ENCODE measurements around the gene KIAA1328. TPM values are rescaled to one million over a fixed set of nuclear protein-coding genes. Genes with fewer than 3 reads are reported as not detected.

The KIAA1328 gene
- total and polyA plus RNA-seq, 3 experiments from 2014 or later: 6.6 to 8.3 (median 6.8) TPM

DNA sequence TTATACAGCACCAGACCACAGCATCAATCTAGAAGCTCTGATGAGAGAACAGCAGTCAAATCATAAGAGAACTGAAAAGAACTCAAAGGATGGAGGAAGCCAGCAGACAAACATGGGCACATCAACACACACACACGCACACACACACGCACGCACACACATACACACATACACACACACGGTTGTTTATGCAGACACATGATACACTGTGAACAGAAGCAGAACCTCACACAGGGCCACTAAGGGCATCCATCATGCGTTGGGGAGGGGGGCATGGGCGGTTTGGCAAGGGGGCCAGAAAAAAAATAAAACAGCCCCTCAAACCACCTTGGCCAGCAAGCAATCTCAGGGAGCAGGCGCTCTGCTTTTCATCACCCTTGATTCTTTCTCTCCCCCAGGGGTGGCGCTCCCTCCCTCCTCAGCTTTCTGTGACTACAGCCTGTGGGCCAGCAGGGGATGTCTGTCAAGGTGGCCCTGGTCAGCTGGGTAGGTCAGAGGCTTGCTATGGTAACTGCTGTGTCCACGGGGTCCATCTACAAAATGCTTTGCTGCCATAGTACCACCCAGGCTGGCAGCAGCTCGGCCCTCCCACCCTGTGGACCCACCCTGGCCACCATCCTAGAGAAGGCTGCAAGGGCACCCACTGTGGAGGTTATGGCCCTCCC, 418.7 kb downstream of the KIAA1328 start:
- DNase-seq: no peak
- Mint-ChIP-seq H3K36me3 (no peaks in the 10 kb centered on the region), H3K27ac (no peak overlapping the region), H3K4me3 (no peak overlapping the region), H3K27me3 (peaks cover 28 to 64% of the 10 kb centered on the region in 2 donors), H3K9me3 (peaks cover 0 to 13% (median 6%) of the 10 kb centered on the region in 5 donors), H3K4me1 (peaks cover 0 to 5% (median 1%) of the 10 kb centered on the region in 3 donors)
- Histone ChIP-seq H3K4me3 (ENCODE audit: low read length) (no peak overlapping the region), H3K27ac (ENCODE audit: low read depth, low read length) (no peak overlapping the region), H3K9me3 (ENCODE audit: low read length) (no peaks in the 10 kb centered on the region), H3K36me3 (ENCODE audit: insufficient read depth, low read length) (no peaks in the 10 kb centered on the region), H3K4me1 (ENCODE audit: insufficient read depth, low read length) (no peaks in the 10 kb centered on the region), H3K27me3 (ENCODE audit: insufficient read depth, low read length, poor library complexity, severe bottlenecking) (peaks cover 7% of the 10 kb centered on the region)
- ChIA-PET CTCF (no interaction called here), POLR2A (no interaction called here)

DNA sequence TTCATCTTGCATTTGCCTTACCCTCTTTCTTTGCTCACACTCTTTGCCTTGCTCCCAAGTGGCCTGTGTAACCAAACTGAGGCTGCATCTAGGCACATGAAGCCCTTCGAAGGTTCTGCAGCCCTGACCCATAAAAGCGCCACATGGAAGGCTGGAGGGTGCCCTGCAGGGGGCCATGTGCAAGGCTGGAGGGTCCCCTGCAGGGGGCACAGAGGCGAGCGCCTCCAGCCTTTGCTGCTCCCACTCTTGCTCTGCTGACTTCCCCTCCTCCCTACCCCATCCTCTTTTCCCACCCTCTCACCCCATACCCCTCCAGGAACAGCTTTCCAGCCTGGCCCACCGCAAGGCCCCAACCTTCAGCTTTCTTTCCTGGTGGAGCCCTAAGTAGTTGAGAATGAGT, 419.4 kb downstream of the KIAA1328 start:
- H3K4me3 Mint-ChIP-seq: no peak overlapping the region
- peaks cover 0 to 13% (median 4%) of the 10 kb centered on the region in 5 donors for H3K9me3 Mint-ChIP-seq
- H3K27ac Mint-ChIP-seq: peak overlapping the region in 1 of 8 donors; percentile 1
- ChIA-PET POLR2A (no interaction called here), CTCF (no interaction called here)
- Histone ChIP-seq H3K4me3 (ENCODE audit: low read length) (no peak overlapping the region), H3K27me3 (ENCODE audit: insufficient read depth, low read length, poor library complexity, severe bottlenecking) (peaks cover 7% of the 10 kb centered on the region), H3K27ac (ENCODE audit: low read depth, low read length) (no peak overlapping the region), H3K36me3 (ENCODE audit: insufficient read depth, low read length) (no peaks in the 10 kb centered on the region), H3K9me3 (ENCODE audit: low read length) (no peaks in the 10 kb centered on the region), H3K4me1 (ENCODE audit: insufficient read depth, low read length) (no peaks in the 10 kb centered on the region)
- peaks cover 31 to 64% of the 10 kb centered on the region in 2 donors for H3K27me3 Mint-ChIP-seq
- no peak for DNase-seq
- H3K4me1 Mint-ChIP-seq: peaks cover 0 to 11% (median 1%) of the 10 kb centered on the region in 3 donors
- no peaks in the 10 kb centered on the region for H3K36me3 Mint-ChIP-seq

DNA sequence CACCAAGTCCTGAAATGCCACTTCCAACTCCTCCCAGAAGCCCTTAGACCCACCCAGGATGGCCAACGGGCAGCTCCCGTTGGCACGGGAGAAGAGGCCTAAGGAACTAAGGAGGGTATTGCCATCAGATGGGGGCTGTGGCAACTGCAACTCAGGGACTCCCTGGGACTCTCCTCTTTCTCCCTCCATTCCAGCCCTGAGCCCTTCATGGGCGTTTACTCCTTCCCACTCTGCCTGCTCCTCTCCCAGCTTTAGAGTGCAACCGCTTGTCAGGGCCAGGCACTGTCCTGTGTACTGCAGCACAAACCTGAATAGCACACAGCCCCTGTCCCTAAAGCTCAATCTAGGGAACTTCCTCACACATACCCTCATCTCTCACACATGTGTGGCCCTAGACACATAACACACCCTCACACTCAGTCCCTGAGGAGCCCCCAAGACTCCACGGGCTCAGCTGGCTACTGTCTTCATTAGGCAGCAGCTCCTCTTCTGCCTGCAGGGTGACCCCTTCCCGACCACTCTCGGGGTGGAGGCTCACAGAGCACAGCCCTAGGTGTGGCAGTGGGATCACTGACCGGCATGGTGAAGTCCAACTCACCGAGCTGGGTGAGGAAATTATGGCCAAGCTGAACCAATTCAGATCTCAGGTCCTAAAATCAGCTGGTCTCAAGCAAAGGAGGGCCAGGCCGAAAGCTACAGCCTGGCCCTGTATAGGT, 420.4 kb downstream of the KIAA1328 start:
- H3K36me3 ChIP-seq (ENCODE audit: insufficient read depth, low read length): no peaks in the 10 kb centered on the region
- CTCF ChIA-PET: no interaction called here
- H3K27ac ChIP-seq (ENCODE audit: low read depth, low read length): no peak overlapping the region
- H3K27me3 Mint-ChIP-seq: peaks cover 27 to 56% of the 10 kb centered on the region in 2 donors
- POLR2A ChIA-PET: no interaction called here
- H3K27ac Mint-ChIP-seq: no peak overlapping the region
- no peaks in the 10 kb centered on the region for H3K4me1 ChIP-seq (ENCODE audit: insufficient read depth, low read length)
- H3K9me3 ChIP-seq (ENCODE audit: low read length): no peaks in the 10 kb centered on the region
- peaks cover 0 to 10% (median 4%) of the 10 kb centered on the region in 5 donors for H3K9me3 Mint-ChIP-seq
- no peak overlapping the region for H3K4me3 ChIP-seq (ENCODE audit: low read length)
- no peak for DNase-seq
- H3K4me1 Mint-ChIP-seq: peaks cover 0 to 7% (median 0%) of the 10 kb centered on the region in 3 donors
- no peak overlapping the region for H3K4me3 Mint-ChIP-seq
- no peaks in the 10 kb centered on the region for H3K36me3 Mint-ChIP-seq
- peaks cover 6% of the 10 kb centered on the region for H3K27me3 ChIP-seq (ENCODE audit: insufficient read depth, low read length, poor library complexity, severe bottlenecking)

DNA sequence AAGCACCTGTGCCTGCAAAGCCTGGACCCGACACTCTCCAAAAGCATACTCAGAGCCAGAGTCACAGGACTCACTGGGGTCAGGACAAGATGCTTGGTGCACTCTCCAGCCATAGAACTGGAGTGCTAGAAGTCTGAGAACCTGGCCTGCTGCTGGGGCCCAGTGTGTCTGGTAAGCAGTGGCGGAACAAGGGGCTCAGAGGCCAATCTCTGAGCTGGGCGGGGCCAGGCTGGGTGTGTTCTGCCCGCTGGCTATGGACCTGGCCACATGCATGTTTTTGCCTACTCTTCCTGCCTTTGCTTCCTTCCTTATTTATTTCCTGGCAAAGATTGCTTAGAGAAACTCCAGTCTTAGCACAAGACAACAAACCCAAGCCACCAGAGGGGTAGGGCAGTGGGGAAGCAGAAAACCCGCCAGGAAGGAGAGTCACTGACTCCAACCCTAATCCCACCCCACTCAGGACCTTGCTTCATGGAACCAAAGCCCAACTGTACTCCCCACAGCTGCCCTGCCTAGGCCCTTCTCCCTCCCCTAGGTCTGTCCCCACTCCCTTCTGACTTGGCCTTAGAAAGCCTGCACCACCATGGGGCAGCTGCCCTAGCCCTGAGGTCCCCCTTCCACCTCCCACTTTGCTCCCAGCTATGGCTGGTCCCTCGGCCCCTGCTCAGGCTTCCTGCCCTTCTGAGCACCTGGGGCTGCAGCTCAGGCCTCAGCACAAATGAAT, 421.1 kb downstream of the KIAA1328 start:
- Histone ChIP-seq H3K27ac (ENCODE audit: low read depth, low read length) (no peak overlapping the region), H3K36me3 (ENCODE audit: insufficient read depth, low read length) (no peaks in the 10 kb centered on the region), H3K27me3 (ENCODE audit: insufficient read depth, low read length, poor library complexity, severe bottlenecking) (no peaks in the 10 kb centered on the region), H3K4me3 (ENCODE audit: low read length) (no peak overlapping the region), H3K4me1 (ENCODE audit: insufficient read depth, low read length) (no peaks in the 10 kb centered on the region), H3K9me3 (ENCODE audit: low read length) (no peaks in the 10 kb centered on the region)
- Mint-ChIP-seq H3K4me1 (peaks cover 0 to 14% (median 4%) of the 10 kb centered on the region in 3 donors), H3K9me3 (peaks cover 0 to 7% (median 4%) of the 10 kb centered on the region in 5 donors), H3K4me3 (no peak overlapping the region), H3K27me3 (peaks cover 29 to 56% of the 10 kb centered on the region in 2 donors), H3K27ac (no peak overlapping the region), H3K36me3 (no peaks in the 10 kb centered on the region)
- DNase-seq: no peak
- ChIA-PET POLR2A (no interaction called here), CTCF (no interaction called here)

DNA sequence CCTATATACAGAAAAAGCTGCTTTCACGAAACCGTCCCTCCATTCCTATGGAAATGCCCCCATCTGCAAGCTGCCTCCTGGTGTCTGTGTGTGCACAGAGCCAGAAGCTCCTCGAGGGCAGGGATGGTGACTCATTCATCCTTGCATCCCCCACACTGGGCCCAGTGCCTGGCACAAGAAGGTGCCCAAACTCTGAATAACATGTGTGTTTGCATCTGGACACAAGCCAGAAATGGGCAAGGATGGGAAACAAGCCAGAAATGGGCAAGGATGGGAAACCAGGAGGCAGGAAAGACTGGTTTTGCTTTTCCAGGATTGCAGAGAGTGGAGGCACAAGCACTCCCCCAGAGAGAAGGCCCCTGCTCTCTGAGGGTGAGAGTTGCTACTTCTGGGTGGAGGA, 422.8 kb downstream of the KIAA1328 start:
- peaks cover 0 to 17% (median 7%) of the 10 kb centered on the region in 3 donors for H3K4me1 Mint-ChIP-seq
- CTCF ChIA-PET: no interaction called here

DNA sequence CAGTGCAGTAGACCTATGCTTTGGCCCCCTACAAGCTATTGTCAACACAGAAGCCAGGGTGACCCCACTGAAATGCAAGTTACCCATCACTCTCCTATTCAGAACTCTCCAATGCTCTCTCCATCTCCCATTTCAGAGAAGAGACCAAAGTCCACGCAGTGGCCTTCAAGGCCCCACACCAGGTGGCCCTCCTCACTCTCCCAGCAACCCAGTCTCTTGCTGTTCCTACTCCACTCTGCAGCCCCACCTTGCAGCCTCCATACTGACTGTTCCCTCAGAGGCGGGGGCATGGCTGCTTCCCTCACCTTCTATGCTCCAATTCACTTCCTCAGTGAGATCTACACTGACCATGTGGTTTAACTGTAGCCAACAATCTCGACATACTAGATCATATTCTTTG, 423.4 kb downstream of the KIAA1328 start:
- ChIA-PET CTCF (no interaction called here), POLR2A (no interaction called here)
- DNase-seq: no peak
- Histone ChIP-seq H3K36me3 (ENCODE audit: insufficient read depth, low read length) (no peaks in the 10 kb centered on the region), H3K4me1 (ENCODE audit: insufficient read depth, low read length) (no peaks in the 10 kb centered on the region), H3K27ac (ENCODE audit: low read depth, low read length) (no peak overlapping the region), H3K9me3 (ENCODE audit: low read length) (no peaks in the 10 kb centered on the region), H3K27me3 (ENCODE audit: insufficient read depth, low read length, poor library complexity, severe bottlenecking) (no peaks in the 10 kb centered on the region), H3K4me3 (ENCODE audit: low read length) (no peak overlapping the region)
- Mint-ChIP-seq H3K27ac (no peak overlapping the region), H3K4me3 (peak overlapping the region in 3 of 7 donors; percentile 1 to 83 (median 16)), H3K9me3 (peaks cover 0 to 5% (median 2%) of the 10 kb centered on the region in 5 donors), H3K36me3 (no peaks in the 10 kb centered on the region), H3K4me1 (peaks cover 0 to 17% (median 7%) of the 10 kb centered on the region in 3 donors), H3K27me3 (peaks cover 38 to 63% of the 10 kb centered on the region in 2 donors)

More for the DNA sequence above, 422.8 kb downstream of the KIAA1328 start:
- Mint-ChIP-seq H3K9me3 (peaks cover 0 to 6% (median 5%) of the 10 kb centered on the region in 5 donors), H3K27ac (no peak overlapping the region), H3K4me3 (peak overlapping the region in 1 of 7 donors; percentile 42), H3K27me3 (peaks cover 38 to 60% of the 10 kb centered on the region in 2 donors), H3K36me3 (no peaks in the 10 kb centered on the region)
- no peaks in the 10 kb centered on the region for H3K9me3 ChIP-seq (ENCODE audit: low read length)
- H3K27me3 ChIP-seq (ENCODE audit: insufficient read depth, low read length, poor library complexity, severe bottlenecking): no peaks in the 10 kb centered on the region
- H3K4me3 ChIP-seq (ENCODE audit: low read length): no peak overlapping the region
- H3K27ac ChIP-seq (ENCODE audit: low read depth, low read length): no peak overlapping the region
- no peaks in the 10 kb centered on the region for H3K4me1 ChIP-seq (ENCODE audit: insufficient read depth, low read length)
- POLR2A ChIA-PET: no interaction called here
- no peaks in the 10 kb centered on the region for H3K36me3 ChIP-seq (ENCODE audit: insufficient read depth, low read length)
- DNase-seq: no peak

DNA sequence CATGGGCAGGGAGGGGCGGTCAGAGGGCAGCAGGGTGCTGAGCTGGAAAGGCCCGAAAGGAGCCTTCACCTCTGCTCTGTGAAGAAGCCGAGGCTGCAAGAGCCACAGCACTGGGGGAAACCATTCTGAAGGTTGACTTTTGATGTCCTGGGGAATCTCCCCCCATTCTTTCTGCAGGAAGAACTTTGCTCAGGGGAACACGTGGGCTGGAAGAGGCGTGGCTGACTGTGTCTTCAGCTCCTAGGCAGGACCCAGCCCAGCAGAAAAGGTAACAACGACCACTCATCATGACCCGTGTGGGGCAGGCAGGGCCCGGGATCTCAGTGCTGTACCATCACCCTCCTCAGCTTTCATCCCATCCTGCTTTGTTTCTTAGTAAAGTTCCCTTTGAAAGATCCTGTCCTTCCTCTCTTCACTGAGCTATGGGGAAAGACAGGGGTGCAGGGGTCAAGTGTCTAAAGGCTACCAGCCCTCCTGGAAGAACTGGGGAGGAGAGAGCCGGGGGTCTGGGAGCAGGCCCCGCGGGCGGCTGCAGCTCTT, 424.0 kb downstream of the KIAA1328 start:
- Histone ChIP-seq H3K36me3 (ENCODE audit: insufficient read depth, low read length) (no peaks in the 10 kb centered on the region), H3K4me1 (ENCODE audit: insufficient read depth, low read length) (no peaks in the 10 kb centered on the region), H3K27ac (ENCODE audit: low read depth, low read length) (no peak overlapping the region), H3K4me3 (ENCODE audit: low read length) (no peak overlapping the region), H3K27me3 (ENCODE audit: insufficient read depth, low read length, poor library complexity, severe bottlenecking) (no peaks in the 10 kb centered on the region), H3K9me3 (ENCODE audit: low read length) (no peaks in the 10 kb centered on the region)
- H3K27me3 Mint-ChIP-seq: peaks cover 38 to 65% of the 10 kb centered on the region in 2 donors
- H3K4me3 Mint-ChIP-seq: peak overlapping the region in 2 of 7 donors; percentile 1 to 83
- no peaks in the 10 kb centered on the region for H3K36me3 Mint-ChIP-seq
- H3K27ac Mint-ChIP-seq: peak overlapping the region in 1 of 8 donors; percentile 8
- H3K4me1 Mint-ChIP-seq: peaks cover 0 to 17% (median 7%) of the 10 kb centered on the region in 3 donors
- peaks cover 0 to 5% (median 2%) of the 10 kb centered on the region in 5 donors for H3K9me3 Mint-ChIP-seq
- DNase-seq: no peak
- ChIA-PET CTCF (no interaction called here), POLR2A (no interaction called here)

Data from CD8-positive, alpha-beta memory T cell (primary cell).